PC-3 (cell line): Measurements from ENCODE around the gene C16orf86. TPM values are rescaled to one million over a fixed set of nuclear protein-coding genes. Genes with fewer than 3 reads are reported as not detected.

Source experiments
- ATAC-seq: fragments of 200-7000 bp; cut with Tn5 transposase; 2 replicates; pipeline ENCODE4 v1.9.1; 2020; ENCODE audit warnings: mild to moderate bottlenecking, moderate library complexity
- BruUV-seq: library from RNA; stranded (reverse); fragments of 400-500 nt; replicated peaks from 2 replicates; lab custom pipeline; 2021; lab: Mats Ljungman, UMichigan
- CTCF ChIA-PET: fragments of 300-600 bp; sonication (Branson Sonifier 250); formaldehyde crosslinking; loops from one replicate; lab custom pipeline; 2022; ENCODE audit warnings: antibody characterized with exemption; lab: Charles Lee
- POLR2A ChIA-PET: fragments of 300-600 bp; sonication (Branson Sonifier 250); formaldehyde crosslinking; loops from one replicate; lab custom pipeline; 2022; ENCODE audit warnings: antibody characterized with exemption; ENCODE audit not compliant: unreplicated experiment; lab: Charles Lee
- DNase-seq: peaks from one replicate; pipeline ENCODE4 v3.0.0-alpha.2; 2015
- H2AFZ ChIP-seq: fragments of 300-600 bp; sonication (generic); 2 replicates; pipeline ENCODE4 v1.6.0; 2016; ENCODE audit warnings: antibody characterized with exemption, low read length
- H3F3A ChIP-seq: fragments of 300-600 bp; sonication (generic); one replicate; pipeline ENCODE4 v1.6.0; 2017; ENCODE audit warnings: antibody characterized with exemption, low read length, control low read depth, mild to moderate bottlenecking; ENCODE audit not compliant: unreplicated experiment
- H3K27ac ChIP-seq: fragments of 300-600 bp; sonication (generic); 2 replicates; pipeline ENCODE4 v1.5.1; 2016; ENCODE audit warnings: mild to moderate bottlenecking, low read length
- H3K27me3 ChIP-seq: fragments of 300-600 bp; sonication (generic); 2 replicates; pipeline ENCODE4 v1.6.1; 2016; ENCODE audit warnings: low read length, mixed read lengths
- H3K36me3 ChIP-seq: fragments of 300-600 bp; sonication (generic); 2 replicates; pipeline ENCODE4 v1.6.1; 2016; ENCODE audit warnings: low read depth, mixed run types, low read length, mixed read lengths
- H3K4me1 ChIP-seq: fragments of 300-600 bp; sonication (generic); 2 replicates; pipeline ENCODE4 v1.5.1; 2016; ENCODE audit warnings: low read length; ENCODE audit not compliant: insufficient read depth
- H3K4me2 ChIP-seq: fragments of 300-600 bp; sonication (generic); 2 replicates; pipeline ENCODE4 v1.6.0; 2016; ENCODE audit warnings: low read length
- H3K4me3 ChIP-seq: fragments of 300-600 bp; sonication (generic); 2 replicates; pipeline ENCODE4 v1.5.1; 2016; ENCODE audit warnings: mild to moderate bottlenecking, low read length, mixed read lengths
- H3K79me2 ChIP-seq: fragments of 300-600 bp; sonication (generic); 2 replicates; pipeline ENCODE4 v1.6.1; 2017; ENCODE audit warnings: low read length, mixed read lengths
- H3K9ac ChIP-seq: fragments of 300-600 bp; sonication (generic); 2 replicates; pipeline ENCODE4 v1.6.0; 2016; ENCODE audit warnings: mild to moderate bottlenecking, low read length
- H3K9me2 ChIP-seq: fragments of 300-600 bp; sonication (generic); replicated peaks from 2 replicates; pipeline ENCODE4 v1.6.1; 2016; ENCODE audit warnings: mixed run types, low read length, mixed read lengths
- H3K9me3 ChIP-seq: fragments of 300-600 bp; sonication (generic); 2 replicates; pipeline ENCODE4 v1.6.1; 2016; ENCODE audit warnings: low read length, mixed read lengths
- H4K20me1 ChIP-seq: fragments of 300-600 bp; sonication (generic); 2 replicates; pipeline ENCODE4 v1.6.1; 2016; ENCODE audit warnings: low read length, mixed read lengths
- CTCF ChIP-seq: fragments of 300-600 bp; sonication (generic); conservative IDR thresholded peaks from 2 replicates; pipeline ENCODE4 v1.5.1; 2017; ENCODE audit warnings: antibody characterized with exemption, low read depth, mild to moderate bottlenecking, low read length
- EZH2 ChIP-seq: fragments of 300-600 bp; sonication (generic); IDR thresholded peaks from one replicate; pipeline ENCODE4 v1.6.1; 2017; ENCODE audit warnings: antibody characterized with exemption, mild to moderate bottlenecking, low read length; ENCODE audit not compliant: unreplicated experiment
- EZH2phosphoT487 ChIP-seq: fragments of 300-600 bp; sonication (generic); IDR thresholded peaks from 2 replicates; pipeline ENCODE4 v1.6.1; 2018; ENCODE audit warnings: mild to moderate bottlenecking, antibody characterized with exemption, low read length, borderline replicate concordance
- intact Hi-C: fragments of 100-400 bp; cut with micrococcal nuclease; formaldehyde crosslinking; loops from 2 replicates; pipeline ENCODE4 v1.9.0; 2023
- total RNA-seq: library from RNA; depleted of rRNA; stranded (reverse); fragments of >200 nt; gene quantifications from 2 replicates; pipeline ENCODE4 v1.2.3, GENCODE V29; 2014

The C16orf86 gene
- total RNA-seq, 1 experiment from 2014 or later: not detected

DNA sequence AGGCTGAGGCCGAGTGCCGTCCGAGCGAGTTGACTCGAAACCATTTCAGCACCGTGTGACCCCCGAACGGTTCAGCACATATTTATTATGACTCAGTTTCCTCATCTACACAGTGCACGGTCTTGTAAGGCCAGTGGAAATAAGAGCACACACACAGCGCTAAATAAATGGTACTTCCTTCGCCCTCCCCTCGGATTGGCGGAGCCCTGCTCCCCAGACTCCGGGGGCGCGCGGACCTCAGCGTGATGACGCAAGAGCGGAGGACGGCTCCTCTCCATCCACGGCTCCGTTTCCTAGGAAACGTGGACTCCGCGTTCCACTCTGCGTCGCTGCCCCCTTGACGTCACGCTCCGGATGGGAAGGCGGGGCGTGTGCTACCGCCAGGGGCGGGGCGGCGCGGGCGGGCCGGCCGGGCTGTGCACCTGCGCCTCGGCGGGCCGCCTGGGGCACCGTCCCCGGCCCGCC lies 6.0 kb upstream of the C16orf86 start, which contains the start of gene PARD6A:
TSS of gene PARD6A (plus strand) at position 397 of the 465 bp plus-strand sequence. CDS start 79 bp downstream, outside the sequence.
- peak; percentile 95 for DNase-seq
- Histone ChIP-seq H4K20me1 (no peaks in the 10 kb centered on the region), H3K4me2 (peak within 1 kb of the TSS; percentile 100), H3K36me3 (no peaks in the 10 kb centered on the region), H3K79me2 (peaks cover 11% of the 10 kb centered on the region), H3K9me2 (no peaks in the 10 kb centered on the region), H3K4me1 (peaks cover 6% of the 10 kb centered on the region; the same call in 1 of the 2 replicates), H3K9me3 (no peaks in the 10 kb centered on the region), H3K27me3 (no peaks in the 10 kb centered on the region), H3K27ac (peak within 1 kb of the TSS; percentile 70), H2AFZ (peak within 1 kb of the TSS; percentile 100), H3K4me3 (peak within 1 kb of the TSS; percentile 91), H3K9ac (peak within 1 kb of the TSS; percentile 82), H3F3A (peaks cover 3% of the 10 kb centered on the region)
- TF ChIP-seq CTCF (no peak), EZH2phosphoT487 (no peak), EZH2 (no peak)
- ChIA-PET POLR2A (interaction anchor here (1.0 kb wide), 1 partner anchor 156 kb away, joined by 19 read pairs; no protein-coding TSS in a partner anchor), CTCF (interaction anchor here (0.6 to 1.5 kb wide), 2 partner anchors 97 to 98 kb away, joined by 4 read pairs; partner anchors contain the start of gene CTCF)
- ATAC-seq: peak; percentile 81
- intact Hi-C loops: loop anchor here (2.0 kb wide), 1 partner anchor 98 kb away; the partner anchor contains the start of gene CTCF
- BruUV-seq: TSS peak; percentile 55

DNA sequence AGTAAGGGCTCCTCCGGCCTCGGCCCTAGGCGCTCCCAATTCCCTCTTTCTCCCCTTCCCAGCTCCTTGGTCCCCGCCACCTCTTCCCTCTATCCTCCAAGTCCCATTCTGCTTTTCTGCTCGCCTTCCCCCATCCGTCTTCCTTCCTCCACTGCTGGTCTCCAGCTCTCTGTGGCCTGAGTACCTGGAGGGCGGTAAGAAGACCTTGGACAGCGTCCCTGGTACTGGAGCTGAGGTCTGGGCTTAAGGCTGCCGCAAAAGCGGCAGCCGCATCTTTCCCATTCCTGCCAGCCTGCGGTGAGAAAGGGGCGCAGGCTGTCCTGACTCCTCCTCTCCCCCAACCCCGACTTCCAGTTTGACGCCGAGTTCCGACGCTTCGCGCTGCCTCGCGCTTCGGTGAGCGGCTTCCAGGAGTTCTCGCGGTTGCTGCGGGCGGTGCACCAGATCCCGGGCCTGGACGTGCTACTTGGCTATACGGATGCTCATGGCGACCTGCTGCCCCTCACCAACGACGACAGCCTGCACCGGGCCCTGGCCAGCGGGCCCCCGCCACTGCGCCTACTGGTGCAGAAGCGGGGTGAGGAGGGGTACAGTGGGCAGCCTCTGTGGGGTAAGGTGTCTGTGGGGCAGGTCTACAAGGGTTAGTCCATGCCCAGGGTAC lies 5.4 kb upstream of the C16orf86 start:
- H3K9me3 ChIP-seq: no peaks in the 10 kb centered on the region
- no peaks in the 10 kb centered on the region for H4K20me1 ChIP-seq
- no peaks in the 10 kb centered on the region for H3K36me3 ChIP-seq
- H3K27me3 ChIP-seq: no peaks in the 10 kb centered on the region
- ATAC-seq (peak; percentile 19), DNase-seq (peak; percentile 45)
- H2AFZ ChIP-seq: peak overlapping the region; percentile 76
- ChIA-PET CTCF (interaction anchor here (1.5 kb wide), 1 partner anchor 99 kb away, joined by 4 read pairs; the partner anchor contains the start of gene CTCF), POLR2A (no interaction called here)
- intact Hi-C loops: loop anchor here (2.0 kb wide), 1 partner anchor 98 kb away; the partner anchor contains the start of gene CTCF
- no TSS peak for BruUV-seq
- peaks cover 11% of the 10 kb centered on the region for H3K79me2 ChIP-seq
- TF ChIP-seq CTCF (no peak), EZH2phosphoT487 (no peak), EZH2 (no peak)
- H3K4me3 ChIP-seq: peak overlapping the region; percentile 91
- no peaks in the 10 kb centered on the region for H3K9me2 ChIP-seq
- H3K4me1 ChIP-seq: peaks cover 6% of the 10 kb centered on the region; the same call in 1 of the 2 replicates
- peak overlapping the region; percentile 34; the same call in 1 of the 2 replicates for H3K9ac ChIP-seq
- no peak overlapping the region for H3K27ac ChIP-seq
- H3K4me2 ChIP-seq: peak overlapping the region; percentile 100
- H3F3A ChIP-seq: peaks cover 3% of the 10 kb centered on the region
